ENCODE data around the gene MPC2.
"Not testable (repeated sequence)": the region's sequence is repeated elsewhere in the genome, so short reads cannot be mapped to it uniquely, and the experiment has no call there.

MPC2 gene

DNA sequence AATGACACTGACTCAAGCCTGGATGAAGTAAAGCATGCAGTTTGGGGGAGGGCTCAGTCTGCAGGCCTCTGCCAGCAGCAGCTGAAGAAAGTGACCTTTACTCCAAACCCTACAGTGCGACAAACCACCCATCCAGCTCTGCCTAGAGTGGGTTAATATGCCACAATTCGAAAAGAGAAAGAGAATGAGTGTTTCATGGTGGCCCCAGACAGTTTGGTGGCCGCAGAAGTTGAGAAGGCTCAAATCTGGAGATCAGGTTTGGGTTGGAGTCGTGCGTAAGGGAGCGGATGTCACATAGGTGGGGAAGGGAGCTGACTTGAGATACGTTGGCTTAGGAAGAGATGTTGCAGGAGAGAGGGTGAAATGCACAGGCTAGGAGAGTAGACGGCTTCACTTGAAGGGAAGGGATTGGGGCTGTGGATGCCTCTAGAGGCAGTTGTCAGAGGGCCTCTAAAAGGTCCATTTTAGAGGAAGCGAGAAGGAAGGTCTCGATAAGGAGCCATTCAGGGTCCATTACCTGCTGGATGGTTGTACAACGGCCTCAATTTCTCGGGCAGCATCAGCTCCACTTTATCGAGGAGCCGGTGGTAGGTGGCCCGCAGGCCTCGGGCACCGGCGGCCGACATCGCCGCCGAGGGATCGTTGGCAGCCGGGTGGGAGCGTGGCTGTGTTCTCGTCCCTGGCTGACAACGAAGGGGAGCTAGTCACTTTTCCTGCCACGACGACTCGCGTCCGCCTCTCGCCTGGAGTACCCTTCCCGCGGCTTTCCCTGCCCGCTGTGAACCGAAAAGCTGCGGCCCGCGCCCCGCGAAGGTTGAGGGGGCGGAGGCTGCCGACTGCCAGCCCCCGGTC is 1.4 kb downstream of the MPC2 start:
- DNase-seq (ENCODE audit: low read depth in 1 of 2, low spot score in 1 of 2) = peak; percentile 4 to 6

DNA sequence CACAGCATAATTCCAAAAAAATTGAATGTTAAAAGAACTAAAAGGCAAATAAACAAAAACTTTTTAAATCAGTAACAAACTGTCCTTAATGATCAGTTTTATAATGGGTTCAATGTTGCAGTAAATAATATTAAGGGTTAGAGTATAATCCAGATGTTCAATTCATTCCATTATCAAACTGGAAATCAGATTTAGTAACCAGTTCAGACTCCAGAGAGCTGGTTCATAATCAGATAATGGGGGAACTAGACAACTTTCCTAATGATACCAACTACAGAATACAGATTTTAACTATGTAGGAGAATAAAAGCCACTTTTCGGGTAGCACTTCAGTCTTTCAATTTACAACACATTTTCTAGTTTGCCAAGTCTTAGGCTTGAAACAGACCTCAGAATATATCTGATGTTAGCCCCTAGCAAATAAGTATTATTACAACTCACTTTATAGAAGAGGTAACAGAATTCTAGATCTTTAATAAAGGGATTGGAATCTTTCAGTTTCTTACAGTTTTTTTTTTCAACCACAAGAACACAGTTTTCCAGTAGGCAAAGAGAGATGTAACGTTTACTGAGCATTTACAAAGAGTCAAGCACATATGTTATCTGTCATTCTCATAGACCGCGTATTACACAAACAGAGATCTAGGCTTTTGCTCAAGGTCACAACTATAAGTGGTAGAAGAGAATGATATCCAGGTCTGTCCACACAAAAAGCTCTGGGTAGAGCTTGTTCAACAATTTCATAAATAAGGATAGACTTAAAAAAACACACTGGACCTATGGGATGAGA is 2.3 kb downstream of the MPC2 start:
- DNase-seq (ENCODE audit: low read depth in 1 of 2, low spot score in 1 of 2) = no peak

DNA sequence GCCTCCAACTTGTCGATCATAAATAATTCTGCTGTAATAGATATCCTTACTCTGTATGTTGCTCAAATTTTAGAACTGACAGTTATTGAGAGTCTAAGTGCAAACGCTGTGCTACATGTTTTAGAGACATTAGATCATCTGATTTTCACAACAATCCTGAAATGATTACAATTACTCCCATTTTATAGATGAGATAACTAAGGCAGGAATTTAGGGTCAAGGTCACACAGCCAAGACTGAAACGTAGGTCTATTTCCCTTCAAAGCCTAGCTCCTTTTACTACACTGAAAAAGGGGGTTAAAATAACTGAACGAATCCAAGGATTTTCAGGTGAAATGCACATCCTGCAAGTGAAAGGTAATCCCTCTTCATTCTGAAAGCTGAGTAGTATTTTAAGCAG is 3.1 kb downstream of the MPC2 start:
- DNase-seq (ENCODE audit: low read depth in 1 of 2, low spot score in 1 of 2) = no peak

DNA sequence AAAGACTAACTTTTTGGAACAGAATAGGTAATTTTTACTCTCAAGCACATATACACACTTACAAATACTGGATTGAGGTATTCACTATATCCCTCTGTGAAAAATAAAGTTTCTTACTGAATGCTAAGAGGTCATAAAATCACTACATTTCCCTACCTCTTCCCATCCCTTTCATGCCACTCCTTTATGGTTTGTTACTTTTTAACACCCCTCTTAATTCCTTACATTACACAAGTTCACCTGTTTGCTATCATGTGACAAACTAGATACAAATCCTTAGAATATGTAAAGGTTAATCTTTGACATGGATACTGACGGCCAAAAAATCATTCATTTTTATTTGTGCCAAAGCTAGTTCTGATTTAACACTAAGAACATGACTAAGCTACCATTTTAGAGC is 7.1 kb downstream of the MPC2 start:
- DNase-seq (ENCODE audit: low read depth in 1 of 2, low spot score in 1 of 2) = no peak

DNA sequence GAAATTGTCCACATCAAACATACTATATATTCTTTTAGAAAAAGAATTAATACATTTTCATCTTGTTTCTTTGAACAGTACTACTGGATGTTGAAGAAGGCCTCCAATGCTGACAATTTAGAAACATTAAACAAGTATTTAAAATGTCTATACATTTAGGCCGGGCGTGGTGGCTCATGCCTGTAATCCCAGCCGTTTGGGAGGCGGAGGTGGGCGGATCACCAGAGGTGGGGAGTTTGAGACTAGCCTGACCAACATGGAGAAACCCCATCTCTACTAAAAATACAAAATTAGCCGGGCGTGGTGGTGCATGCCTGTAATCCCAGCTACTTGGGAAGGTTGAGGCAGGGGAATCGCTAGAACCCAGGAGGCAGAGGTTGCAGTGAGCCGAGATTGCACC is 8.0 kb downstream of the MPC2 start:
- not testable (repeated sequence) for DNase-seq (ENCODE audit: low read depth in 1 of 2, low spot score in 1 of 2)

DNA sequence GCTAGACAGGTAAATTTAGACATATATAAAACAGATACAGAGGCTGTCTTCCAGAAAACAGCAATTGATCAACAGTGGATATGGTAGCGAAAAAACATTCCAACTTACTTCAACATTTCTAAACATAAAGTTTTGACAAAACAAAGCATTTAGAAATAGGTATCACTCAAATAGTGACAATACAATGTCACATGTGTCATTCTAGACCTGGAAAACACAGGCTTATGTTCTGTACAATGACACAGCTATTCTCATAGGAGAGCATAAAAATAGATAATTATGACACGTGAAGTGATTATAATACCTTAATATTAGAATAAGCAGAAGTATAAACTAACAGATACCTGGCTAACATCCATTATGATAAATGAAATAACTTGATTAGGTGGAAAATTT is 8.4 kb downstream of the MPC2 start:
- DNase-seq (ENCODE audit: low read depth in 1 of 2, low spot score in 1 of 2) = no peak

DNA sequence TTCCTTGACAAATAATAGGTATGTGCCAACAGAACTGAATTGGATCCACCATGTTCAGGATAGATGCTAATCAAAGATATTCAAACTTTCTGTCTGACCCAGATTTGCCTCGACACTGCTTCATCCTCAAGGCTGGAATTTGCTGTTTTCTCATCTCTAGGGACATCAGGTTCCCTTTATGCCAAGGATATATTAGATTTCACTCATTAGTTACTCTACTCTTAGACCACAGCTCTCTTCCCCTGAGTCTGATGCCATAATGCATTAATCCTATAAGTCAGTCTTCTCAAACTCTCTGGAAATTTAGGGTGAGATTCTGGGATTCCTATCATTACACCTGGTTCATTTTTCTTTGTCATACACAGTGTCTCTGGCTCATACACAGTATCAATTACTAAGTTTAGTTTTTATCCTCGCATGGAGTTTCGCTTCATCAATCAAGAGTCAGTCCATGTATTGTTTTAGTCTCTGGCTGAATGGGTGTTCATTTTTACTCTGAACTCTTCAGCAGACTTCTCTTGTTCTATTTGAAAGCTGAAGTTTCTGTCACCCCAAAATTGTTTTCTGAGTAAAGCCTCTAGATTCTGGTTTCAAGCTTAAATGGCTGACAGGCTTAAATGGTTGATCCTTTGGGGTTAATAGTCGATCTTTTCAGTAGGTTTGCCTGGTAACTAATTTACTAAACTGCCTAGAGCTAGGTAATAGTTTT is 9.7 kb downstream of the MPC2 start:
- no peak for DNase-seq (ENCODE audit: low read depth in 1 of 2, low spot score in 1 of 2)

DNA sequence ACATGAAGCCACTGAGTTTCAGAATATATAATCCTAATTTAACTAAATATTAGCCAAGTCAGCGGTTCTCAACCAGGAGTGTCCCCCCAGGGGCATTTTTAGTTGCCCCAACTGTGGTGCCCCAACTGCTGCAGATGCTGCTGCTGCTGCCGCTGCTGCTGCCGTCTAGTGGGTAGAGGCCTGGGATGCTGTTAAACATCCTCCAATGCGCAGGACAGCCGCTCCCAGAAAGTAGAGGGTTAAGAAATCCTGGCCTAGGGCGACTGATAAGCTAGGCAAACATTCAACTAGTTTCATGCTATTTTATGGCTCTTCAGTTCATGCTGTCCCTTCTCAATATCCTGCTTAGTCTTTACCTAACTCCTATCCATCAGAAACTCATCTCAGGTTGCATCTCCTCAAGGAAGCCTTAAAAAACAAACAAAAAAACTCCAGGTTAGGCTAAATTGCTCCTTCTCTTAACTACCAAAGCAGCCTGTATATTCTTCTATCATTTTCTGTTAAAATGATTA is 10.3 kb downstream of the MPC2 start:
- DNase-seq (ENCODE audit: low read depth in 1 of 2, low spot score in 1 of 2) = no peak

DNA sequence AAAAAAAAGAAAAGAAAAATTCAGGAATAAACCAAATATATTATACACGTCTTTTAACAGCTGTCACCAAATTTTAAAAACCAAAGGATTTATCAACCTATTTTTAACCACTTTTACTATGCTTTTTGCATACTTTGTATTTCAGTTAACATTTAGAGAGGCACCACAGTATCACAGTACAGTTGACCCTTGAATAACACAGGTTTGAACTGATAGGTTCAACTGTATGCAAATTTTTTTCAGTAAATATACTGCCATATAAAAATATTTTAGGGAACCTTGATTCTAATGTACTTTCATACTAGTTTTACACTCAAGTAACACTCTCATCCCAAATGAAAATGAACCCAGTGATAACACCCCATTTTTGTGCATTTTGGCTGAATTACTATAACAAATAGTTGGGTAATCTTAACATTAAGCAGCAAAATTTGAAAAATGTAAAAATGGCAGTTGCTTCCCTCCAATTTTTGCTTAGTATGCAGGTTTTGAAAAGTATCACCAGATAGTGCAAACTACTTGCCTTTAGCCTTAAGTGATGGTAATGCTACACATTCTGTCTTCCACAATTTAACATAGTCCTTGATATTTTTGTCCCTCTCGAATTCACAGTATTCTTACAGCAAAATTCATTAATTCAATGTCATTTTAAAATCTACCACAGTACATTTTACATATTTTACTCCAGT is 12.2 kb downstream of the MPC2 start:
- DNase-seq (ENCODE audit: low read depth in 1 of 2, low spot score in 1 of 2) = no peak

DNA sequence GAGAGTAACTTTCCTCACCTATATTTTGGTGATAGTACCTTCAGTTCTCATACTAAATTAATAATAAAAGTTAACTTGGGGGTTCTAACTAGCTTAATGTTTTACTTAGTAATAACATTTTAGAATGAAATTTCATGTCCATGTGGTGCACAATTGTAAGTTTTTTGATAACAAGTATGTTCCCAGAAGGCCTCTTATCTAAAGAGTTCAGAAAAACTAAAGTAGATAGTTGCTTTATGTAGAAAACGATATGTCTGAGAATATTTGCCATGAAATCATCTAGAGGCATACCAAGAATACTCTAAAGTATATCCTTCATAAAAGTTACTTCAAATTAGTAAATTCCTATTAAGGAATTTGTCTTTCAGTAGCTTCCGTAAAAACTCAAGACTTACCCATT is 12.8 kb downstream of the MPC2 start:
- DNase-seq (ENCODE audit: low read depth in 1 of 2, low spot score in 1 of 2) = no peak

DNA sequence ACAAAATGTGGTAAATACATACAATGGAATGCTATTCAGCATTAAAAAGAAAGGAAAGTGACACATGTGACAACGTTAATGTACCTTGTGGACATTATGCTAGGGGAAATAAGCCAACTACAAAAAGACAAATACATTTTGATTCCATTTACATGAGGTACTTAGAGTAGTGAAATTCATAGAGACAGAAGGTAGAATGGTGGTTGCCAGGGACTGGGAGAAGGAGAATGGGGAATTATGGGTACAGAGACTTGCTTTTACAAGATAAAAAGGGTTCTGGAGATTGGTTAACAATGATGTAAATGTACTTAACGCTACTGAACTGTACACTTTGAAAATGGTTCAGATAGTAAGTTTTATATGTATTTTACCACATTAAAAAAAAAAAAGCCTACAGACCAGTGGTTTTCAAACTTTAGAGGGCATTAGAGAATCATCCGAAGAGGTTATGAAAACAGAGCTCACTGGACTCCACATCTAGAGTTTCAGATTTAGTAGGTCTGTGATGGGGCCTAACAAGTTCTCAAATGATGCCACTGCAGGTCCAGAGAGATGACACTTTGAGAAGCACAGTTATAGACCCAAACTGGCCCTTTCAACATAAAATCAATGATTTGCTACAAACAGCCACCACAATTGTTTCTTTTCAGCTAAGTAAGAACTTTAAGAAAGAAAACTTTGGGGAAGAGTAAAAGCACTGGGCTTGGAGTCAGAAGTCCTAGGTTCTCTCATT is 13.4 kb downstream of the MPC2 start:
- DNase-seq (ENCODE audit: low read depth in 1 of 2, low spot score in 1 of 2) = no peak

DNA sequence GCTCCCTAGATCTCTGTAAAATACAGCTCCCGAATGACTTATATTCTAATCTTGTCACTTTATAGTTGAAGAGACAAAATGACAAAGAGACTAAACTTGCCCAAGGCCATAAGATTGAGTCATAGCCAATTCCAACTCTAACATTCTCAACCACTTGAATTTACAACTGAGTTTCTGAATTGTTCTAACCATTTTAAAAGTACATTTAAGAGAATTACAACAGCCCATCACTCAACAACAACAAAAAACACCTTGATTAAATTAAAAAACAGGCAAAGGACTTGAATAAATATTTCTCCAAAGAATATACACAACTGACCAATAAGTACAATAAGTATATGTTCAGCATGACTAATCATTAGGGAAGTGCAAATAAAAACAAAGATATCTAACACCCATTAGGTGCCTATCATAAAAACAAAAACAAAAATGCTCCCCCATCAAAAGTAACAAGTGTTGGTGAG is 14.2 kb downstream of the MPC2 start:
- DNase-seq (ENCODE audit: low read depth in 1 of 2, low spot score in 1 of 2) = no peak

DNA sequence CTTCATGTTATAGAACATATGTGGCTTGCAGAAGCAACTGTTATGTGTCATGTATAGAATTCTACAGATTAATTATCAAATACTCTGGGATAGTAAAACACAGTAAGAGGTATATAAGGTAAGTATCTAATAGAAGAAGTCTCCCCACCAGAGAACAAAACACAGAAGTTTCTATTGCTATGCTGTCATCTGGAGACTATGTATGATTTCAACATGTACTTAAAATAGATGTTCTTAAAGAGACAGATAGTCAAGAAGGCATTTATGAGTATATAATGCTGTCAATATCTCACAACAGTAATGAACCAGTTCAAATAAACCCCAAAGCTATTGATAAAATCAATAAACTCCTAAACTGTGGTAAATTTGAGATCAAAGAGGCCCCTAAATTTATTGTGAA is 14.8 kb downstream of the MPC2 start:
- no peak for DNase-seq (ENCODE audit: low read depth in 1 of 2, low spot score in 1 of 2)

DNA sequence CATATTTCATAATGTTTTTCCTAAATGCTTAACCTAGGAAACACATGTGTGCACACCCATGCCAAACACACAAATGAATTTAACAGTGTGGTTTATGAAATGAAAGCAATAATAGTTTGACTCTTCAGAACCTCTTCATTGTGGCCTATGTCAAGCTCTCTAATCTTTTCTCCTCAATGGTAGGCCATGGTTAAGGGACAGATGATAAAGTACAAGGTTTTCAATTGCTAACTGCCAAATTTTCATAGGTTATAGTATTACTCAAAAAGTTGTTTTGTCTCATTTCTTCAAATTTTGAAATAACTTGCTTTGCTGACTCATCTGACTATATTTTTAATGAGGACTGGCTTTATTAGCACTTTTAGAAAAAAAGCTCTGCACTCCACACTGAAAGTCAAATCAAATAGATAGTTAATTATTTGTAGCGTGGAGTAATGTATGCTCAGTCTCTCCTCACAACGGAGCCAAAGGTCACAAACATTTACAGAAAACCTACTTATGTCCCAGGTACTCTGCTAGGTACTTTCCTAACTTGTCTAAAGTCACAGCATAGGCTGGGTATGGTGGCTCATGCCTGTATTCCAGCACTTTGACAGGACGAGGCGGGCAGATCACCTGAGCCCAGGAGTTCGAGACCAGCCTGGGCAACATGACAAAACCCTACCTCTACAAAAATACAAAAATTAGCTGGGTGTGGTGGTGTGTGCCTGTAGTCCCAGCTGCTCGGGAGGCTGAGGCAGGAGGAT is 19.9 kb downstream of the MPC2 start:
- DNase-seq (ENCODE audit: low read depth in 1 of 2, low spot score in 1 of 2) = no peak

DNA sequence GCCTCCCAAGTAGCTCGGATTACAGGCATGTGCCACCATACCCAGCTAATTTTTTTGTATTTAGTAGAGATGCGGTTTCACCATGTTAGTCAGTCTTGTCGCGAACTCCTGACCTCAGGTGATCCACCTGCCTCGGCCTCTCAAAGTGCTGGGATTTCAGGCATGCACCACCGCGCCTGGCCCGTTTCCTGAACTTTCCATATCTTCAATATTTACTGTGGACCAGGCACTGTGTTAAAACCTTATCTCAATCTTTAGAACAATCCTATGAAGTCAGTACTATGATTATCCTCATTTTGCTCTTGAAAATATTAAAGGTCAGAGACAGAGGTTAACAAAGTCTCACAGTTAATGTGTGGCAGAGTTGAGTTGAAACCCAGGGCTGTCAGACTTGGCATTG is 21.3 kb downstream of the MPC2 start:
- DNase-seq (ENCODE audit: low read depth in 1 of 2, low spot score in 1 of 2) = no peak

DNA sequence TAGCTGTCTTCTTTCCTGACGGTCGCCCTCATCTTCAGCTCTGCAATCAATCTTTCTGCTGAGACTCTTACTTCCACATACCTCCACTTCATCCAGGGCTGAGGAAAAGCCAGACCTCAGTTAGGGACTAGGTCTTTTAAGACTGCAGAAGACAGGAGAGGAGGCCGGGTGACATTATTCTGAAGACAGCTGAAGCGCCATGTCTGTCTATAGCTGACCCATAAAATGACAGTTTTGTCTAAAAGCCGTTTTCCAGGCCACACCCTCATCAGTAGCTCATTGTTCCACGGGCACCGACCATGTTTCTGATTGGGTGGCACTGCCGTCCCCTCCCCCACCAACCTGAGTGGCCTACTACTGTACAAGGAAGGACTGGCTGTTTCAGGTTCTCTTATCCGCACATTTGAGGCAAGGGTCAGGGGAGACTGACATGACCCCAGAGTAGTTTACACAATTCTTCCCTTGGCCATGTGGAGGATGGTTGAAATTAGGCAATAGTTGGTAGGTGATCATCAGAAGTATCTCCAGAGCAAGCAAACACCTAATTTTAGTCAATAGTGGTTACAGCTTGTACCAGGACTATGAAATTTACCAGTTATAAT is 22.9 kb downstream of the MPC2 start, which contains the start of gene ADCY10:
ADCY10 (minus strand) TSS at position 240 of the 602 bp plus-strand sequence. CDS start 8,994 bp downstream, outside the sequence.
- DNase-seq (ENCODE audit: low read depth in 1 of 2, low spot score in 1 of 2) = no peak

DNA sequence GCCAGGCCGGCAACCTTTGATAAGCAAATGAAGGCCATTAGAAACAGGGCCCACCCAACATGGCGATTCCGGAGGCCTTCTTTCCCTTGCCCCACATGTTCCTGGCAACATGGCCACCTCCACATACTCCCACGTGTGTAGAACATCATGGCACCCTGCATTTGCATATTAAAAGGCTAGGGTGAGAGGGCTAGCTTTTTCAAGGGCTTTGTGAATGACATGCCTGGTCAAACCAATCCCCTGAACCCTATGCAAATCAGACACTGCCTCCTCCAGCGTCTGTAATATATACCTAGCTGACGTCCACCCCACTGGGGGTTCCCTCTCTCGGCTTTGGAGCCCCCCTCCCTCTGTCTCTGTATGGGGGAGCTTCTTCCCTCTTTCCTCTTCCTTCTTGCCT is 24.6 kb downstream of the MPC2 start:
- DNase-seq (ENCODE audit: low read depth in 1 of 2, low spot score in 1 of 2) = no peak

DNA sequence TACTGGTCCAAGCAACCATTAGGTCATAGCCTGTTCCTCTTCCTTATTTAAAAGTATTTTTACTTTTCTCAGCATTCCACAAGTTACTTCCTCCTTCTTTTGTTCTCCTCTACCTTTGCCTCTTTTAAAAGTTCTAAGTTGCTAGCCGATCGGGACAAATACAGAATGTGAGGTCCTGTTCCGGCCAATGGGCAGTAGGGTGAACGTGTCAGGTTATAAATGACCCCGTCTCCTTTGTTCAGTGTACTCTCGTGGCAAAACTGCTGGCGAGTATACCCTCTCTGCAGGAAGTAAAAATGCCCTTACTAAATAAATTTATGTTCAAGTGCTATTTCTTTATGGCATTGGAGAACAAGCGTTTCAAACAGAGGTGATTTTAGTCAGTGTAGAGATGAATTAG is 25.5 kb downstream of the MPC2 start:
- DNase-seq (ENCODE audit: low read depth in 1 of 2, low spot score in 1 of 2) = no peak

DNA sequence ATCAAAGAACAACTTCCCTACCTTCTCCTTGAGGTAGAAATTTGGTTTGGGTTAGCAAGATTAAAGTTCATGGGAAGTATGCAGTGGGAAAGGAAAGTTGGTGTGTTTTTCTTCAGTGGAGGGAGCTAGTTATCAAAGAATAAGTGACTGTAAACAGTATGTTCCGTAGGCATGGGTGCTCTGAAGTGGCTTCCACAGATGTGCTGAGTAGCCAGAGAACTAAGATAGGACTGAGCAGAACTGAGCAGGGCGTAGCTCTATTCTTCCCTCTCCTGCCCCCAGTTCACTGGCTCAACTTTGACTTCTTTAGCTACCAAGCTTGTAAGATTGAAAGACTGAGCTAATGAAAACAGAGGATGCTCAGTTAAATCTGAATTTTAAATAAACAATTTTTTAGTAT is 26.3 kb downstream of the MPC2 start:
- no peak for DNase-seq (ENCODE audit: low read depth in 1 of 2, low spot score in 1 of 2)

Data from activated CD4-positive, alpha-beta T cell treated with anti-CD3 and anti-CD28 coated beads, Interleukin-2, amount 50 U/mL, for 24 hours (primary cell).